Measurements from ENCODE around the gene SH3YL1. TPM values are rescaled to one million over a fixed set of nuclear protein-coding genes. Genes with fewer than 3 reads are reported as not detected.
A peak's percentile ranks its signal among the peaks of the same experiment; 100 is the strongest.

The SH3YL1 gene
- total and polyA plus RNA-seq, 2 experiments from 2014 or later, result 35.6 to 45.8 TPM

DNA sequence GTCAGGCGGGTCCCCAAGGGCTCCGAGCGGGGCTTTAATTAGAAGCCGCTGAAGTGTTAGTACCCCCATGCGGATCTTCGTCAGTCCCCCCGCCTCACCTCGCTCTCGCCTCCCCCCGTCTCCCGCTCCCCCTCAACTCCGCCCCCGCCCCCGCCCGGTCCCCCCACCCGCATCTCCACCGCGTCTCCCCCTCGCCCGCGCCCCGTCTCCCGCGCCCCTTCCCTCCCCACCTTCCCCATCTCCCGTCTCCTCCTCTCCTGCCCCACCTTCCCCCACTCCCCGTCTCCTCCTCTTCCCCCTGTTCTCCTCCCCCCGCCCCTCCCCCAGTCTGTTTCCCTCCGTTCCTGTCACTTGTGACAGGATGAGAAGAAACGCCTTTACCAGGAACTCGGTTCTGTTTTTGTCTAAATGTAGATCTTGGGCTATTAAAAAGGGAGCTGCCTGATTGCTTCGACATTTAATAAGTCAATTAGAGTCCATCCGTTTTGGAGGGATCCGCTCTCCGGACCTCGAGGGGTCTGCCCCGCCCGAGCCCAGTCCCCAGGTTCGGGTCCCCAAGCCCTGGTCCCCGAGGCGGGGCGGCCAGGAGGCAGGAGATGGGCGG lies 25.0 kb upstream of the SH3YL1 start:
- Mint-ChIP-seq H3K27me3 (ENCODE audit: insufficient read depth, low read depth, poor library complexity) (peaks cover 31% of the 10 kb centered on the region), H3K36me3 (ENCODE audit: low read depth) (no peaks in the 10 kb centered on the region), H3K4me1 (peaks cover 32% of the 10 kb centered on the region), H3K4me3 (peak overlapping the region; percentile 67), H3K27ac (no peak overlapping the region), H3K9me3 (no peaks in the 10 kb centered on the region; the same call in 2 of the 3 replicates)
- Histone ChIP-seq H3K4me3 (peak overlapping the region; percentile 68), H3K79me2 (replicated peaks; ENCODE audit: insufficient read depth) (no peaks in the 10 kb centered on the region), H3K4me2 (peak overlapping the region; percentile 92), H3F3A (replicated peaks; ENCODE audit: low read depth) (peaks cover 11% of the 10 kb centered on the region; the same call in 1 of the 2 replicates), H2AFZ (peak overlapping the region; percentile 93), H3K27me3 (ENCODE audit: insufficient read depth) (peaks cover 50% of the 10 kb centered on the region), H3K36me3 (ENCODE audit: insufficient read depth) (no peaks in the 10 kb centered on the region), H3K4me1 (ENCODE audit: insufficient read depth) (peaks cover 31% of the 10 kb centered on the region), H3K9me2 (ENCODE audit: insufficient read depth) (no peaks in the 10 kb centered on the region), H4K20me1 (replicated peaks; ENCODE audit: insufficient read depth) (no peaks in the 10 kb centered on the region; the same call in 1 of the 2 replicates), H3K27ac (ENCODE audit: low read depth) (no peak overlapping the region)
- TF ChIP-seq, protein P1, sequence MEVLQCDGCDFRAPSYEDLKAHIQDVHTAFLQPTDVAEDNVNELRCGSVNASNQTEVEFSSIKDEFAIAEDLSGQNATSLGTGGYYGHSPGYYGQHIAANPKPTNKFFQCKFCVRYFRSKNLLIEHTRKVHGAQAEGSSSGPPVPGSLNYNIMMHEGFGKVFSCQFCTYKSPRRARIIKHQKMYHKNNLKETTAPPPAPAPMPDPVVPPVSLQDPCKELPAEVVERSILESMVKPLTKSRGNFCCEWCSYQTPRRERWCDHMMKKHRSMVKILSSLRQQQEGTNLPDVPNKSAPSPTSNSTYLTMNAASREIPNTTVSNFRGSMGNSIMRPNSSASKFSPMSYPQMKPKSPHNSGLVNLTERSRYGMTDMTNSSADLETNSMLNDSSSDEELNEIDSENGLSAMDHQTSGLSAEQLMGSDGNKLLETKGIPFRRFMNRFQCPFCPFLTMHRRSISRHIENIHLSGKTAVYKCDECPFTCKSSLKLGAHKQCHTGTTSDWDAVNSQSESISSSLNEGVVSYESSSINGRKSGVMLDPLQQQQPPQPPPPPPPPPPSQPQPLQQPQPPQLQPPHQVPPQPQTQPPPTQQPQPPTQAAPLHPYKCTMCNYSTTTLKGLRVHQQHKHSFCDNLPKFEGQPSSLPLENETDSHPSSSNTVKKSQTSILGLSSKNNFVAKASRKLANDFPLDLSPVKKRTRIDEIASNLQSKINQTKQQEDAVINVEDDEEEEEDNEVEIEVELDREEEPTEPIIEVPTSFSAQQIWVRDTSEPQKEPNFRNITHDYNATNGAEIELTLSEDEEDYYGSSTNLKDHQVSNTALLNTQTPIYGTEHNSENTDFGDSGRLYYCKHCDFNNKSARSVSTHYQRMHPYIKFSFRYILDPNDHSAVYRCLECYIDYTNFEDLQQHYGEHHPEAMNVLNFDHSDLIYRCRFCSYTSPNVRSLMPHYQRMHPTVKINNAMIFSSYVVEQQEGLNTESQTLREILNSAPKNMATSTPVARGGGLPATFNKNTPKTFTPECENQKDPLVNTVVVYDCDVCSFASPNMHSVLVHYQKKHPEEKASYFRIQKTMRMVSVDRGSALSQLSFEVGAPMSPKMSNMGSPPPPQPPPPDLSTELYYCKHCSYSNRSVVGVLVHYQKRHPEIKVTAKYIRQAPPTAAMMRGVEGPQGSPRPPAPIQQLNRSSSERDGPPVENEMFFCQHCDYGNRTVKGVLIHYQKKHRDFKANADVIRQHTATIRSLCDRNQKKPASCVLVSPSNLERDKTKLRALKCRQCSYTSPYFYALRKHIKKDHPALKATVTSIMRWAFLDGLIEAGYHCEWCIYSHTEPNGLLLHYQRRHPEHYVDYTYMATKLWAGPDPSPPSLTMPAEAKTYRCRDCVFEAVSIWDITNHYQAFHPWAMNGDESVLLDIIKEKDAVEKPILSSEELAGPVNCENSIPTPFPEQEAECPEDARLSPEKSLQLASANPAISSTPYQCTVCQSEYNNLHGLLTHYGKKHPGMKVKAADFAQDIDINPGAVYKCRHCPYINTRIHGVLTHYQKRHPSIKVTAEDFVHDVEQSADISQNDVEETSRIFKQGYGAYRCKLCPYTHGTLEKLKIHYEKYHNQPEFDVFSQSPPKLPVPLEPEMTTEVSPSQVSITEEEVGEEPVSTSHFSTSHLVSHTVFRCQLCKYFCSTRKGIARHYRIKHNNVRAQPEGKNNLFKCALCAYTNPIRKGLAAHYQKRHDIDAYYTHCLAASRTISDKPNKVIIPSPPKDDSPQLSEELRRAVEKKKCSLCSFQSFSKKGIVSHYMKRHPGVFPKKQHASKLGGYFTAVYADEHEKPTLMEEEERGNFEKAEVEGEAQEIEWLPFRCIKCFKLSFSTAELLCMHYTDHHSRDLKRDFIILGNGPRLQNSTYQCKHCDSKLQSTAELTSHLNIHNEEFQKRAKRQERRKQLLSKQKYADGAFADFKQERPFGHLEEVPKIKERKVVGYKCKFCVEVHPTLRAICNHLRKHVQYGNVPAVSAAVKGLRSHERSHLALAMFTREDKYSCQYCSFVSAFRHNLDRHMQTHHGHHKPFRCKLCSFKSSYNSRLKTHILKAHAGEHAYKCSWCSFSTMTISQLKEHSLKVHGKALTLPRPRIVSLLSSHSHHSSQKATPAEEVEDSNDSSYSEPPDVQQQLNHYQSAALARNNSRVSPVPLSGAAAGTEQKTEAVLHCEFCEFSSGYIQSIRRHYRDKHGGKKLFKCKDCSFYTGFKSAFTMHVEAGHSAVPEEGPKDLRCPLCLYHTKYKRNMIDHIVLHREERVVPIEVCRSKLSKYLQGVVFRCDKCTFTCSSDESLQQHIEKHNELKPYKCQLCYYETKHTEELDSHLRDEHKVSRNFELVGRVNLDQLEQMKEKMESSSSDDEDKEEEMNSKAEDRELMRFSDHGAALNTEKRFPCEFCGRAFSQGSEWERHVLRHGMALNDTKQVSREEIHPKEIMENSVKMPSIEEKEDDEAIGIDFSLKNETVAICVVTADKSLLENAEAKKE (CRISPR knock-in tag; IDR thresholded peaks at IDR 0.05), result no peak
- TF ChIP-seq NANOG (IDR thresholded peaks at IDR 0.05; ENCODE audit: borderline replicate concordance) (no peak), STAT1 (IDR thresholded peaks at IDR 0.05; ENCODE audit: unreplicated experiment) (no peak), ZNF331 (CRISPR knock-in tag; IDR thresholded peaks at IDR 0.05; ENCODE audit: low read depth) (no peak), POLR2AphosphoS5 (IDR thresholded peaks at IDR 0.05; ENCODE audit: low read depth) (no peak), EZH2 (IDR thresholded peaks at IDR 0.05; ENCODE audit: low read depth, unreplicated experiment) (no peak), EZH2phosphoT487 (IDR thresholded peaks at IDR 0.05; ENCODE audit: unreplicated experiment) (no peak), ZNF114 (CRISPR knock-in tag; IDR thresholded peaks at IDR 0.05) (no peak), JUNB (IDR thresholded peaks at IDR 0.05; ENCODE audit: unreplicated experiment) (no peak)
- TF ChIP-seq, protein P2, sequence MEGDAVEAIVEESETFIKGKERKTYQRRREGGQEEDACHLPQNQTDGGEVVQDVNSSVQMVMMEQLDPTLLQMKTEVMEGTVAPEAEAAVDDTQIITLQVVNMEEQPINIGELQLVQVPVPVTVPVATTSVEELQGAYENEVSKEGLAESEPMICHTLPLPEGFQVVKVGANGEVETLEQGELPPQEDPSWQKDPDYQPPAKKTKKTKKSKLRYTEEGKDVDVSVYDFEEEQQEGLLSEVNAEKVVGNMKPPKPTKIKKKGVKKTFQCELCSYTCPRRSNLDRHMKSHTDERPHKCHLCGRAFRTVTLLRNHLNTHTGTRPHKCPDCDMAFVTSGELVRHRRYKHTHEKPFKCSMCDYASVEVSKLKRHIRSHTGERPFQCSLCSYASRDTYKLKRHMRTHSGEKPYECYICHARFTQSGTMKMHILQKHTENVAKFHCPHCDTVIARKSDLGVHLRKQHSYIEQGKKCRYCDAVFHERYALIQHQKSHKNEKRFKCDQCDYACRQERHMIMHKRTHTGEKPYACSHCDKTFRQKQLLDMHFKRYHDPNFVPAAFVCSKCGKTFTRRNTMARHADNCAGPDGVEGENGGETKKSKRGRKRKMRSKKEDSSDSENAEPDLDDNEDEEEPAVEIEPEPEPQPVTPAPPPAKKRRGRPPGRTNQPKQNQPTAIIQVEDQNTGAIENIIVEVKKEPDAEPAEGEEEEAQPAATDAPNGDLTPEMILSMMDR (conservative IDR thresholded peaks at IDR 0.05; ENCODE audit: low read depth in 2 of 2), result no peak
- TF ChIP-seq, protein P3, sequence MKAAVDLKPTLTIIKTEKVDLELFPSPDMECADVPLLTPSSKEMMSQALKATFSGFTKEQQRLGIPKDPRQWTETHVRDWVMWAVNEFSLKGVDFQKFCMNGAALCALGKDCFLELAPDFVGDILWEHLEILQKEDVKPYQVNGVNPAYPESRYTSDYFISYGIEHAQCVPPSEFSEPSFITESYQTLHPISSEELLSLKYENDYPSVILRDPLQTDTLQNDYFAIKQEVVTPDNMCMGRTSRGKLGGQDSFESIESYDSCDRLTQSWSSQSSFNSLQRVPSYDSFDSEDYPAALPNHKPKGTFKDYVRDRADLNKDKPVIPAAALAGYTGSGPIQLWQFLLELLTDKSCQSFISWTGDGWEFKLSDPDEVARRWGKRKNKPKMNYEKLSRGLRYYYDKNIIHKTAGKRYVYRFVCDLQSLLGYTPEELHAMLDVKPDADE (IDR thresholded peaks at IDR 0.05), result no peak
- TF ChIP-seq, protein P4, sequence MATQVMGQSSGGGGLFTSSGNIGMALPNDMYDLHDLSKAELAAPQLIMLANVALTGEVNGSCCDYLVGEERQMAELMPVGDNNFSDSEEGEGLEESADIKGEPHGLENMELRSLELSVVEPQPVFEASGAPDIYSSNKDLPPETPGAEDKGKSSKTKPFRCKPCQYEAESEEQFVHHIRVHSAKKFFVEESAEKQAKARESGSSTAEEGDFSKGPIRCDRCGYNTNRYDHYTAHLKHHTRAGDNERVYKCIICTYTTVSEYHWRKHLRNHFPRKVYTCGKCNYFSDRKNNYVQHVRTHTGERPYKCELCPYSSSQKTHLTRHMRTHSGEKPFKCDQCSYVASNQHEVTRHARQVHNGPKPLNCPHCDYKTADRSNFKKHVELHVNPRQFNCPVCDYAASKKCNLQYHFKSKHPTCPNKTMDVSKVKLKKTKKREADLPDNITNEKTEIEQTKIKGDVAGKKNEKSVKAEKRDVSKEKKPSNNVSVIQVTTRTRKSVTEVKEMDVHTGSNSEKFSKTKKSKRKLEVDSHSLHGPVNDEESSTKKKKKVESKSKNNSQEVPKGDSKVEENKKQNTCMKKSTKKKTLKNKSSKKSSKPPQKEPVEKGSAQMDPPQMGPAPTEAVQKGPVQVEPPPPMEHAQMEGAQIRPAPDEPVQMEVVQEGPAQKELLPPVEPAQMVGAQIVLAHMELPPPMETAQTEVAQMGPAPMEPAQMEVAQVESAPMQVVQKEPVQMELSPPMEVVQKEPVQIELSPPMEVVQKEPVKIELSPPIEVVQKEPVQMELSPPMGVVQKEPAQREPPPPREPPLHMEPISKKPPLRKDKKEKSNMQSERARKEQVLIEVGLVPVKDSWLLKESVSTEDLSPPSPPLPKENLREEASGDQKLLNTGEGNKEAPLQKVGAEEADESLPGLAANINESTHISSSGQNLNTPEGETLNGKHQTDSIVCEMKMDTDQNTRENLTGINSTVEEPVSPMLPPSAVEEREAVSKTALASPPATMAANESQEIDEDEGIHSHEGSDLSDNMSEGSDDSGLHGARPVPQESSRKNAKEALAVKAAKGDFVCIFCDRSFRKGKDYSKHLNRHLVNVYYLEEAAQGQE (IDR thresholded peaks at IDR 0.05; ENCODE audit: unreplicated experiment), result no peak
- ATAC-seq (no peak), DNase-seq (ENCODE audit: low spot score) (peak; percentile 71)
